PC-3 (cell line): ENCODE measurements around the gene MUC12. TPM values are rescaled to one million over a fixed set of nuclear protein-coding genes. Genes with fewer than 3 reads are reported as not detected.
A peak's percentile ranks its signal among the peaks of the same experiment; 100 is the strongest.
"Not testable (repeated sequence)": the region's sequence is repeated elsewhere in the genome, so short reads cannot be mapped to it uniquely, and the experiment has no call there.

Experiments used
- ATAC-seq: fragments of 200-7000 bp; cut with Tn5 transposase; 2 replicates; pipeline ENCODE4 v1.9.1; 2020; ENCODE audit warnings: mild to moderate bottlenecking, moderate library complexity
- BruUV-seq: library from RNA; stranded (reverse); fragments of 400-500 nt; replicated peaks from 2 replicates; lab custom pipeline; 2021; lab: Mats Ljungman, UMichigan
- CTCF ChIA-PET: fragments of 300-600 bp; sonication (Branson Sonifier 250); formaldehyde crosslinking; loops from one replicate; lab custom pipeline; 2022; ENCODE audit warnings: antibody characterized with exemption; lab: Charles Lee
- POLR2A ChIA-PET: fragments of 300-600 bp; sonication (Branson Sonifier 250); formaldehyde crosslinking; loops from one replicate; lab custom pipeline; 2022; ENCODE audit warnings: antibody characterized with exemption; ENCODE audit not compliant: unreplicated experiment; lab: Charles Lee
- DNase-seq: peaks from one replicate; pipeline ENCODE4 v3.0.0-alpha.2; 2015
- H2AFZ ChIP-seq: fragments of 300-600 bp; sonication (generic); 2 replicates; pipeline ENCODE4 v1.6.0; 2016; ENCODE audit warnings: antibody characterized with exemption, low read length
- H3F3A ChIP-seq: fragments of 300-600 bp; sonication (generic); one replicate; pipeline ENCODE4 v1.6.0; 2017; ENCODE audit warnings: antibody characterized with exemption, low read length, control low read depth, mild to moderate bottlenecking; ENCODE audit not compliant: unreplicated experiment
- H3K27ac ChIP-seq: fragments of 300-600 bp; sonication (generic); 2 replicates; pipeline ENCODE4 v1.5.1; 2016; ENCODE audit warnings: mild to moderate bottlenecking, low read length
- H3K27me3 ChIP-seq: fragments of 300-600 bp; sonication (generic); 2 replicates; pipeline ENCODE4 v1.6.1; 2016; ENCODE audit warnings: low read length, mixed read lengths
- H3K36me3 ChIP-seq: fragments of 300-600 bp; sonication (generic); 2 replicates; pipeline ENCODE4 v1.6.1; 2016; ENCODE audit warnings: low read depth, mixed run types, low read length, mixed read lengths
- H3K4me1 ChIP-seq: fragments of 300-600 bp; sonication (generic); 2 replicates; pipeline ENCODE4 v1.5.1; 2016; ENCODE audit warnings: low read length; ENCODE audit not compliant: insufficient read depth
- H3K4me2 ChIP-seq: fragments of 300-600 bp; sonication (generic); 2 replicates; pipeline ENCODE4 v1.6.0; 2016; ENCODE audit warnings: low read length
- H3K4me3 ChIP-seq: fragments of 300-600 bp; sonication (generic); 2 replicates; pipeline ENCODE4 v1.5.1; 2016; ENCODE audit warnings: mild to moderate bottlenecking, low read length, mixed read lengths
- H3K79me2 ChIP-seq: fragments of 300-600 bp; sonication (generic); 2 replicates; pipeline ENCODE4 v1.6.1; 2017; ENCODE audit warnings: low read length, mixed read lengths
- H3K9ac ChIP-seq: fragments of 300-600 bp; sonication (generic); 2 replicates; pipeline ENCODE4 v1.6.0; 2016; ENCODE audit warnings: mild to moderate bottlenecking, low read length
- H3K9me2 ChIP-seq: fragments of 300-600 bp; sonication (generic); replicated peaks from 2 replicates; pipeline ENCODE4 v1.6.1; 2016; ENCODE audit warnings: mixed run types, low read length, mixed read lengths
- H3K9me3 ChIP-seq: fragments of 300-600 bp; sonication (generic); 2 replicates; pipeline ENCODE4 v1.6.1; 2016; ENCODE audit warnings: low read length, mixed read lengths
- H4K20me1 ChIP-seq: fragments of 300-600 bp; sonication (generic); 2 replicates; pipeline ENCODE4 v1.6.1; 2016; ENCODE audit warnings: low read length, mixed read lengths
- CTCF ChIP-seq: fragments of 300-600 bp; sonication (generic); conservative IDR thresholded peaks from 2 replicates; pipeline ENCODE4 v1.5.1; 2017; ENCODE audit warnings: antibody characterized with exemption, low read depth, mild to moderate bottlenecking, low read length
- EZH2 ChIP-seq: fragments of 300-600 bp; sonication (generic); IDR thresholded peaks from one replicate; pipeline ENCODE4 v1.6.1; 2017; ENCODE audit warnings: antibody characterized with exemption, mild to moderate bottlenecking, low read length; ENCODE audit not compliant: unreplicated experiment
- EZH2phosphoT487 ChIP-seq: fragments of 300-600 bp; sonication (generic); IDR thresholded peaks from 2 replicates; pipeline ENCODE4 v1.6.1; 2018; ENCODE audit warnings: mild to moderate bottlenecking, antibody characterized with exemption, low read length, borderline replicate concordance
- intact Hi-C: fragments of 100-400 bp; cut with micrococcal nuclease; formaldehyde crosslinking; loops from 2 replicates; pipeline ENCODE4 v1.9.0; 2023
- total RNA-seq: library from RNA; depleted of rRNA; stranded (reverse); fragments of >200 nt; gene quantifications from 2 replicates; pipeline ENCODE4 v1.2.3, GENCODE V29; 2014

The MUC12 gene
- total RNA-seq, 1 experiment from 2014 or later, result 0.18 TPM

- DNase-seq (no peak), ATAC-seq (no peak)
- POLR2A ChIA-PET, result no interaction called here
- H3K36me3 ChIP-seq, result no peaks in the 10 kb centered on the region
- H4K20me1 ChIP-seq, result no peaks in the 10 kb centered on the region
- H3K9me3 ChIP-seq, result no peaks in the 10 kb centered on the region
- H3K4me2 ChIP-seq, result no peak overlapping the region
- no peak overlapping the region for H3K27ac ChIP-seq
- no TSS peak for BruUV-seq
- CTCF ChIA-PET, result no interaction called here
- H3K9ac ChIP-seq, result no peak overlapping the region
- H3K27me3 ChIP-seq, result no peaks in the 10 kb centered on the region; the same call in 1 of the 2 replicates
- TF ChIP-seq EZH2 (no peak), CTCF (no peak), EZH2phosphoT487 (no peak)
- intact Hi-C loops, result no loop called here
- no peak overlapping the region for H2AFZ ChIP-seq
- H3K4me1 ChIP-seq, result no peaks in the 10 kb centered on the region
- H3K4me3 ChIP-seq, result no peak overlapping the region
- H3K9me2 ChIP-seq, result no peaks in the 10 kb centered on the region
- H3K79me2 ChIP-seq, result no peaks in the 10 kb centered on the region
- H3F3A ChIP-seq, result no peaks in the 10 kb centered on the region
These were observed 66.6 kb downstream of the MUC12 start for GRCh38 chr7:101035941-101036340.

- H3K4me1 ChIP-seq, H3K27me3 ChIP-seq, BruUV-seq, H3K36me3 ChIP-seq, H3K9ac ChIP-seq, H3K4me3 ChIP-seq, DNase-seq, H2AFZ ChIP-seq, H3F3A ChIP-seq, POLR2A ChIA-PET, CTCF ChIA-PET, ATAC-seq, H3K79me2 ChIP-seq, H4K20me1 ChIP-seq, intact Hi-C loops, H3K9me2 ChIP-seq, H3K4me2 ChIP-seq, H3K9me3 ChIP-seq, H3K27ac ChIP-seq: not testable (repeated sequence)
These were observed 71.9 kb downstream of the MUC12 start for GRCh38 chr7:101041283-101041682.

- Histone ChIP-seq H3K4me3 (no peak overlapping the region), H3K36me3 (no peaks in the 10 kb centered on the region), H3F3A (no peaks in the 10 kb centered on the region), H3K79me2 (no peaks in the 10 kb centered on the region), H3K4me2 (no peak overlapping the region), H3K27ac (no peak overlapping the region), H3K4me1 (no peaks in the 10 kb centered on the region), H3K9me3 (no peaks in the 10 kb centered on the region), H3K27me3 (peaks cover 42% of the 10 kb centered on the region), H3K9me2 (no peaks in the 10 kb centered on the region), H2AFZ (no peak overlapping the region), H4K20me1 (no peaks in the 10 kb centered on the region), H3K9ac (no peak overlapping the region)
- CTCF ChIA-PET, result interaction anchor here (0.6 kb wide), 1 partner anchor 137 kb away, joined by 3 read pairs; no protein-coding TSS in a partner anchor
- intact Hi-C loops, result loop anchor here (5.0 kb wide), 1 partner anchor 76 kb away; no protein-coding TSS in a partner anchor
- TF ChIP-seq EZH2phosphoT487 (no peak), EZH2 (no peak), CTCF (no peak)
- POLR2A ChIA-PET, result no interaction called here
- DNase-seq (peak; percentile 46), ATAC-seq (no peak)
- no TSS peak for BruUV-seq
These were observed 89.0 kb downstream of the MUC12 start for GRCh38 chr7:101058355-101058754.
